Mammary epithelial cell (primary cell): ENCODE results near the gene RAD51B.
"Not testable (repeated sequence)": the region's sequence is repeated elsewhere in the genome, so short reads cannot be mapped to it uniquely, and the experiment has no call there.

ENCODE experiments used
- CTCF ChIP-seq, 2 donors: IDR thresholded peaks in 1 of 2; conservative IDR thresholded peaks in 1 of 2; 2 replicates each; pipeline ENCODE4 v1.5.1; 2011 to 2012; ENCODE audit warnings: inconsistent platforms in 2 of 2, low read length in 2 of 2, mild to moderate bottlenecking in 2 of 2, control low read depth in 1 of 2, low read depth in 1 of 2; ENCODE audit not compliant: insufficient read depth in 1 of 2; ENCODE audit errors: extremely low read depth in 1 of 2
- EZH2 ChIP-seq: IDR thresholded peaks from 2 replicates; pipeline ENCODE4 v1.6.1; 2012; ENCODE audit warnings: low read length, inconsistent platforms, borderline replicate concordance

DNA sequence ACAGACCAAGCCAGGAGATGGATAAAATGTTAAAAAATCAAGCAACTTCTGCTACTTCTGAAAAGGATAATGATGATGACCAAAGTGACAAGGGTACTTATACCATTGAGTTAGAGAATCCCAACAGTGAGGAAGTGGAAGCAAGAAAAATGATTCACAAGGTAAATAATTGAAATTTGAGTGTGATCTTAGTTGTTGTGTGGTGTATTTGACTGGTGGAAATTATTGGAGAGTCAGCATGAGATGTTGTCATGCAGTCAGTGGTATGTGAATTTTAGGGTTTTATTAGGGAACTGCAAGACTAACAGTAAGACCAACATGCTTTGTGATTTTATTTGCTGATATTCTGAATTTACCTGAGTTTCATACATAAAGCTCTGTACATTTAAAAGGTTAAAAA lies 296.4 kb downstream of the RAD51B start:
- not testable (repeated sequence) for TF ChIP-seq CTCF (conservative IDR thresholded peaks at IDR 0.05 in 1 of 2, IDR thresholded peaks at IDR 0.05 in 1 of 2; ENCODE audit: extremely low read depth in 1 of 2, insufficient read depth in 1 of 2, low read depth in 1 of 2, low read length in 2 of 2); EZH2
